Measurements from ENCODE around the gene ERCC6.
A peak's percentile ranks its signal among the peaks of the same experiment; 100 is the strongest.

ERCC6 gene

DNA sequence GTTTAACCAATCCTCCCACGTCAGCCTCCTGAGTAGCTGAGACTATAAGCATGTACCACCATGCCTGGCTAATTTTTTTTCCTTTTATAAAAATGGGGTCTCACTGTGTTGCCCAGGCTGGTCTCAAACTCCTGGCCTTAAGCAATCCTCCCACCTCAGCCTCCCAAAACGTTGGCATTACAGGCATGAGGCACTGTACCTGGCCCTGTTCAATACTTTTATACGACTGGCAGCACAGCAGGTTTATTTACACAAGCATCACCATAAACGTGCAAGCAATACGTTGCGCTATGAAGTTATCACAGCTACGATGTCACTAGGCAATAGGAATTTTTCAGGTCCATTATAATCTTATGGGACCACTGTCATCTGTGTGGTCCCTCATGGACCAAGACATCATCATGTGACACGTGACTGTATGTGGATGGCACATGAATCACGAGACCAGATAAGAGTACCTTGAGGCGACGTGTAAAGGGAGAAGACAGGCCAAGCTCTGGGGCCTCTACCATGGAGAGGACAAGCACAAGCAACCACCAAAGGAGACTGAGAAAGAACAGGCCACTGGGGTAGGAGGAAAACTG lies 36.7 kb upstream of the ERCC6 start:
- DNase-seq (ENCODE audit: extremely low read depth, low read depth), result no peak
- TF ChIP-seq CTCF (IDR thresholded peaks at IDR 0.05; ENCODE audit: low read depth, low read length), result no peak

- TF ChIP-seq CTCF (IDR thresholded peaks at IDR 0.05; ENCODE audit: low read depth, low read length), result no peak
- DNase-seq (ENCODE audit: extremely low read depth, low read depth), result no peak
Measured at GRCh38 chr10:49572594-49573114, 33.7 kb upstream of the ERCC6 start.

DNA sequence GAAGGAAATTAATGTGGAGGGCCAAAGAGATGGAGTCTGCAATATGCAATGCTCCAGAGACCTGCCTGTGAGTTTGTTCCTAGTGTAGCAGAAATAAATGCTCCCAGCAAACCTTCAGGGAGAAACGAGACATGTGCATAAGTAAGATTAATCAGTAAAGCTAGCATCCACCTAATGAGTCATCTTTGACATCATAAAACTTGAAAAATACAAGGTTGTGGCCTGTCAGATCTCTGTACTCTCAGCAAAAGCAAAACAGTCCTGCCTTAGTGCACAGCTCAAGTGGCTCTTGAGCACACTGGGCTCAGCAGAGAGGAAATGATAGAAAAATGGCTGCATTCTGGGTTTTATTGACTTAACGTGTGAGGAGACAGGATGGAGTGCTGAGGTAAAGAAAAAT lies 32.5 kb upstream of the ERCC6 start:
- TF ChIP-seq CTCF (IDR thresholded peaks at IDR 0.05; ENCODE audit: low read depth, low read length), result no peak
- no peak for DNase-seq (ENCODE audit: extremely low read depth, low read depth)

DNA sequence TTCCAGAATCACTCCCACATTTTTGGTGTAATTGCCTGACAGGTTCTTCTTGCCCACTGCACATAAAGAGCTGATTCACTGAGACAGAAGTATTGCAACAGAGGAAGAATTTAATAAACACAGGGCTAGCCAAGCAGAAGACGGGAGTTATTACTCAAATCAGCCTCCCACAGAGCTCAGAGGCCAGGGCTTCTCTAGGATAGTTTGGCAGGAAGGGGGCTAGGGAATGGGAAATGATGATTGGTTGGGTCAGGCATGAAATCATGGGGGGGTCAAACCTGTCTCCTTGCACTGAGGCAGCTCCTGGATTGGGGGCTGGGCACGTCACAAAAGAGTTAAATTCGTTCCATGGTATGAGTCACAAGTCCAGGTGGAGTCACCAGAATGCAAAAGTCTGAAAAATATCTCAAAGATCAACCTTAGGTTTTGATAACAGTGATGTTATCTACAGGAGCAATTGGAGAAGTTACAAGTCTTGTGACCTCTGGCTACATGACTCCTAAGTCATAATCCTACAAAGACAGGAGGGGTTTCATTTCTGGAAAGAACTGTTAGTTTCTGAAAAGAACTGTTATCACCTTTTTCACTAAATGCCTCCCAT lies 30.2 kb upstream of the ERCC6 start:
- no peak for TF ChIP-seq CTCF (IDR thresholded peaks at IDR 0.05; ENCODE audit: low read depth, low read length)
- peak; percentile 50 for DNase-seq (ENCODE audit: extremely low read depth, low read depth)

DNA sequence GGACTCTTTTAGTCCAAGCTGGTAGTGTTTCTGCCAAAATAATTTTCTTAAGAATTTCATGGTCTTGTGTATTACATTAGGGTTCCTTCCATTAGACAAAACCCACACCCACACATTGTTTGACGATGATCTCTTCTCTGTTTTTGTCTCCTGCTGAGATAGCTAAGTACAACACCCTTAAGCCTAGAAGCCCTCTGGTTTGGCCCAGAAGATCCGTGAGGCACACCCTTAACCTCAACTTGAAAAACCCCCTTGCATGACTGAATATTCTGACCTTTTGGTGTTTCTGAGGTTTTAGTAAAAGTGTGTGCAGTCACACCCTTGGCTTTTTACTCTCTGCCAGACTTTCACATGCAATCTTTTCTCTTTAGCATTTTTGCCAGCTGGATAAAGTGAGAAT lies 29.3 kb upstream of the ERCC6 start:
- TF ChIP-seq CTCF (IDR thresholded peaks at IDR 0.05; ENCODE audit: low read depth, low read length), result no peak
- peak; percentile 65 for DNase-seq (ENCODE audit: extremely low read depth, low read depth)

- DNase-seq (ENCODE audit: extremely low read depth, low read depth), result no peak
- no peak for TF ChIP-seq CTCF (IDR thresholded peaks at IDR 0.05; ENCODE audit: low read depth, low read length)
Measured at GRCh38 chr10:49567810-49568209, 28.9 kb upstream of the ERCC6 start.

- DNase-seq (ENCODE audit: extremely low read depth, low read depth), result no peak
- no peak for TF ChIP-seq CTCF (IDR thresholded peaks at IDR 0.05; ENCODE audit: low read depth, low read length)
Measured at GRCh38 chr10:49564461-49565009, 25.6 kb upstream of the ERCC6 start.
